ENCODE results near the gene HES7.

The HES7 gene

DNA sequence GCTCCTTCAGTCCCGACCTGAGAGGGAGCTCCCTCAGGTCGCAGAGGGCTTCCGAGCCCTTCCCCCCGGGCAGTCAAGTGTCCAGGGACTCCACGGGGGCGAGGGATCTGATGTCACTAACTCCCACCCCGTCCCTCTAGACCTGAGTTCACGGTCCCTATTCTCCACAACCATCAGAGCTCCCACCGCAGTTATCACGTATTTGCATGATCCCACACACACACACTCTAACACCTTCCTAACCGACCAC lies 32.0 kb upstream of the HES7 start:
- DNase-seq: peak in 1 of 56 donors; percentile 58

DNA sequence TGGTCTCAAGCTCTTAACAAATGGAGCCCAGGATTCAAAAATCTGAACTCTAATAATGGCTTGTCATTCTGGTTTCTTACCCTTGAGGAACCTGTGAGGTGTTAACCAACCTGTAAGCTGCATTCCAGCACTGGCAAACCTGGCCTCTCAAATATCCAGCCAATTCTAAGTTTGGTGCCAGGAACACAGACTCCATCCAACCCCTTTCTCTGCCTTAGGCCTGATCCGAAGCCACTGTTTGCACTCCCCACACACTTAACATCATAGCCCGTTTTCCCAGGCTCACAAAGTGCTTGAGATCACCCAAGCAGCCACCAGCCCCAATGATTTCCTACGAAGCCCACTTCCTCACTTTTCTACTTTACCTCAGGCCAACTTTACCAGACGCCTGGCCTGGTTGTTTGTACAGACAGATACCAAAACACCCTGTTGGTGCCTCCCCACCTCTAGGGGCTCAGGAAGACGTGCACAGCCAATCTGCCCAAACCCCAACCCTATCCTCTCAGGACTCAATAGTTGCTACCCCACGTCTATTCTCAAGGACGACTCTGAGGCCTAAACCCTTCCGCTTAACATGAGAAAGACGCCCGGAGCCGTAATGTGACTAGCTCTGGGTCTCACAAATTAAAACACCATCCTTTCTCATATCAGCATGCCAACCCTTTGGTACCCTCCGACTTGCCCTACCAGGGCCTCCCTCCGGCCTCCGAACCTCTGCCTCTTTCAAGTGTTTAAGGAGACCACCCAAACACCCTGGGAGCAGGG lies 31.5 kb upstream of the HES7 start:
- peak in 3 of 56 donors; percentile 20 to 62 (median 35) for DNase-seq

DNA sequence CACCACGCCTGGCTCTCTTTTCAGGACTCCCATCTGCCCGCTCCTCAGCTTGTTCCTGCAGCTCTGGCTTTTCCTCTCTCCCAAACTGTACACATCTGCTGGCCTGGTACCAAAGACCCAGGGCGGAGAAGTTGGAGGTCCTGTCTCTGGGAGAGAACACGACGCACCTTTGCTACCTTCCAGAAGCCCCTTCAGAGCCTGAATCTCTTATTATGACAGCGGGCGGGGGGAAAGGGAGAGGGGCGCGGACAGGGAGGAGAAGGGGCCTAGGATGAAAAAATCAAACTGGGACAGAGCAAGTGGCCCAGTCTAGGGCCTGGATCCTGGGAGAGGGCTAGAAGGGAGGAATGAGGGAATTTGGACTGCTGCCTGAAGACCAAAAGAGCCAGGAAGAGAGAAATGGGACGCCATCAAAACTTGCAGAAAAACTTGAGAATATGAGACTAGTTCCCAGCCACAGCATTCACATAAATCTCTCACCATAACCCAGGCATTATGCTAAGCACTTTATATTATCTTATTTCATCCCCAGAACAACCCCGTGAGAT lies 30.8 kb upstream of the HES7 start:
- DNase-seq: peak in 1 of 56 donors; percentile 63

DNA sequence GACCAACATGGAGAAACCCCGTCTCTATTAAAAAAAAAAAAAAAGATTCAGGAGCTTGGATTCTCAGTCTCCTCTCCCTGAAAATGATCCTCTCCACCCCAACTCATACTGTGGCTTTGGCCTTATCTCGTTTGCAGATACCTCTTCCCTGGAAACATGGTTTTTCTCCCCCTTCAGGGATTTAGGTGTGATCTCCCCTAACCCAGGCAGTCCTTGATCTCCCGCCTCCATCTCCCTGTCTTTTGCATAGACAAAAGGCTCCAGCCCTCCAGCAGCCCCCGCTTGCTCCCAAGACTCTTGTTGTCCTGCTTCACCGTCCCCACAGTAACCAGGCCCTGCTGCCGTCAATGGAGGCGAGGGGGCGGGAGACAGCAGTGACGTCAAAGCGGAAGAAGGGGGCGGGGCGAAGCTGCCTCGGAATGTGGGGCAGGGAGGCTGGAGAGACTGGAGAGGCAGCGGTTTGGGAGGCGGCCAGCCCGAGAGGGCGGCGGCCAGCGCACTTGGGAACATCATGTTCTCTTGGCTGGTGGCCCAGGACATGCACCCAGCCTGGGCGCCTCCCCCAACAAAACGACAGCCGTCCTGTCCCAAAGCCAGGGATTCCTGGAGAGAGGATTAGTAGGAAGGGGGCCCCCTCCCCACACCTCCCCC lies 30.2 kb upstream of the HES7 start:
- peak; percentile 57 to 99 (median 95) for DNase-seq

DNA sequence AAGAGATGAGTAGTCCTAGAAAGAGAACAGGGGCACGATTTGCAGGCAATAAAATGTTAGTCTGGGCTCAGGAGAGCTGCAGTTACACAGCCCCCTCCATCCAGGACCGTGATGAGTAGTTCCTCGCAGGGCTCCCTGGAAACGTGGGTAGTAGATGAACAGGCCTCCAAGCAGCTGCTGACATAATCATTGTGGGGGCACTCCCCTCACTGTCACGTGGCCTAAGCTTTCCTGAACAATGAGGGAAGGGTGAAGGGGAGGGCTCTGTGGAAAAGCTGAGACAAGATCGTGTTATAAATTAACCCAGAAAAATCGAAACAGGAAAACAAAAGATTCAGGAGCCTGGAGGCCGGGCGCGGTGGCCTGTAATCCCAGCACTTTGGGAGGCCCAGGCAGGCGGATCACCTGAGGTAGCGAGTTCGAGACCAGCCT lies 29.6 kb upstream of the HES7 start:
- peak in 52 of 56 donors; percentile 19 to 93 (median 70) for DNase-seq

DNA sequence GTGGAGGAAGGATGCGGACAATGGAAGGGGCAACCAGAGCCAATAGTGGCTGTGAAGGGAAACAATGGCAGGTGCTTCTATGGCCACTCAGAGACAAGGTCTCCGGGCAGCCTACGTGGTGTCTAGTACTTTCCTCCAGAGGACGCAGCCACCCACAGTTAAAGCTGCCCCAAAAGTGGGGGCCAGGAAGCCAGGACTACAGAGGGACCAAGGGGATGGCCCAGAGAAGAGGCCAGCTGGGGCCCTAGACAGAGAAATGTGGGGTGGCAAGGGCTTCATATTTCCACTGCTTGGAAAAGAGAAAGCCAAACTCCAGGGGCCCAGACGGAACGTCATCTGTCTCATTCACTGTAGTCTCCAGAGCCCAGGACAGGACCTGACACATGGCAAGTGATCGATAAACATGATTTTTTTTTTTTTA lies 29.1 kb upstream of the HES7 start:
- no peak for DNase-seq

DNA sequence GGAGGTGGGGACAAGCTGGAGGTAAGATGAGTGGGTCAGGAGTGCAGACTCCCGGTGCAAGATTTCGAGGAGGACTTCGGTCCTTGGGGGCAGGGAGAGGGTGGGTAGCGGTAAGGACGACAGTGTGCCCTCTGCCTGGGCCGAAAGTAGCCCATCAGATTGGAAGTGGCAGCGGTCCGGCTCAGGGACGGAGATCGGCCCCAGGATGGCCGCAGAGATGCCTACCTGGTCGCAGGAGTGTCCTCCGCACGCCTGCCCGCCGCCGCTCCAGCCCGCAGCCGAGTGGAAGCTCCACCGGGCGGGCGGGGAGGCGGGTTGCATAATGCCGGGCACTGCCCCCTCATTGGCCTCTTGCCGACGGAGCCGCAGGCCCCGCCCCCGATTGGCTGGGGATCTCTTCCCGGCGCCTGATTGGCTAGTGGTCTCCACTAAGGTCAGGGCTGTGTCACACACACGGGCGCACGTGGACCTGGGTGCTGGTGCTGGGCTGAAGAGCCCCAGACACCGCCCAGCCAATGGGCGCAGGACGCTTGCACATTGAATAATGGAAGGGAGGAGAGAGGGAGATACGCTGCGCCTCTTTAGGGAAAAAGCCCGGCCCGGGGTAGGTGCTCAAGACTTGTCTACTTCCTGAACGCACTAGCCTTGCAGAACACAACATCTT lies 28.3 kb upstream of the HES7 start, which contains the start of gene PER1:
TSS of gene PER1 (minus strand) at position 293 of the 664 bp plus-strand sequence. CDS start 1,698 bp downstream, outside the sequence.
- peak in 55 of 56 donors; percentile 54 to 98 (median 91) for DNase-seq

DNA sequence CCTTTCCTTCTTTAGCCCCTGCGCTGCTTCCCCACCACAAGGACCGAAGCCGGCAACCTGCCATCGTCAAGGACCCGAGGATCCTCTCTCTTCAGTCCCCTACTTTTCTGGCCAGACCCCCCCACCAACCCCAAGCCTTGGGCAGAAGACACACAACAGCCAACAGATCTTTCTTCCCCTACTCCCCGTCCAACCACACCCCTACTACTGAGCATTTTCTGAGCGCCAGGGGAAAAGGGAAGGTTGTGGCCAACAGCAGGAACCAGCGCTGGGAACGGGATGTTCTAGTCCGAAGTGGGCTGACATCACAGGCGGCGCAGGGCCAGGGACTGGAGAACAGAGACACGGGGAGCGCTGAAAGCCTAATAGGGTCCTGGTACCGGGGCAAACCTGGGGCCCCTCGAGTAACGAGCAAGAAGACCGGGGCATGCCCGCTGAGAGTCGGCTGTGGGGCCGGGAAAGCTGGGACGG lies 27.8 kb upstream of the HES7 start:
- peak in 50 of 56 donors; percentile 19 to 83 (median 64) for DNase-seq

DNA sequence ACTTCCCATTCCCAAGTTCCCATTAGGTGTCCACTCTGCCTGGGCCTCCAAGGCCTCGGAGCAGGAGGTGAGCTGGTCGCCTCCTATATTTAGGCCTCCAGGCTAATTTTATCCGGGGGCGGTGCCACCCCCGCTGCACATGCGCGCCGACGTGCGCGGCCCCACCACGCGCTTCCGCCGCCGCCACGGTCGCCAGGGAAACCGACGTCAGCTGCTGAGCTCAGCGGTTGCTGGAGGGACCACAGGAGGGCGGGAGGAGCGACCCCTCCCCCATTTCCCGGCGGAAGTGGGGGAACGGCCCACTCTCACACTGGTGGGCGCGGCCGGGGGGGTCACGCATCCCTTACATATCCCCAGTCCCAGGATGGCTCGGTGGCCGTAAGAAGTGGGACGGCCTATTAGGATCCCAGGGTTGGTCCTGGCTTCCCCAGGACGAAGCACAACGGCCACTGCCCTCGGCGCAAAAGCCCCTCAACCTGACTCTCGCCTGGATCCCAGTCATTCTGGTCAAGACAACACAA lies 27.3 kb upstream of the HES7 start:
- peak in 55 of 56 donors; percentile 25 to 95 (median 80) for DNase-seq

DNA sequence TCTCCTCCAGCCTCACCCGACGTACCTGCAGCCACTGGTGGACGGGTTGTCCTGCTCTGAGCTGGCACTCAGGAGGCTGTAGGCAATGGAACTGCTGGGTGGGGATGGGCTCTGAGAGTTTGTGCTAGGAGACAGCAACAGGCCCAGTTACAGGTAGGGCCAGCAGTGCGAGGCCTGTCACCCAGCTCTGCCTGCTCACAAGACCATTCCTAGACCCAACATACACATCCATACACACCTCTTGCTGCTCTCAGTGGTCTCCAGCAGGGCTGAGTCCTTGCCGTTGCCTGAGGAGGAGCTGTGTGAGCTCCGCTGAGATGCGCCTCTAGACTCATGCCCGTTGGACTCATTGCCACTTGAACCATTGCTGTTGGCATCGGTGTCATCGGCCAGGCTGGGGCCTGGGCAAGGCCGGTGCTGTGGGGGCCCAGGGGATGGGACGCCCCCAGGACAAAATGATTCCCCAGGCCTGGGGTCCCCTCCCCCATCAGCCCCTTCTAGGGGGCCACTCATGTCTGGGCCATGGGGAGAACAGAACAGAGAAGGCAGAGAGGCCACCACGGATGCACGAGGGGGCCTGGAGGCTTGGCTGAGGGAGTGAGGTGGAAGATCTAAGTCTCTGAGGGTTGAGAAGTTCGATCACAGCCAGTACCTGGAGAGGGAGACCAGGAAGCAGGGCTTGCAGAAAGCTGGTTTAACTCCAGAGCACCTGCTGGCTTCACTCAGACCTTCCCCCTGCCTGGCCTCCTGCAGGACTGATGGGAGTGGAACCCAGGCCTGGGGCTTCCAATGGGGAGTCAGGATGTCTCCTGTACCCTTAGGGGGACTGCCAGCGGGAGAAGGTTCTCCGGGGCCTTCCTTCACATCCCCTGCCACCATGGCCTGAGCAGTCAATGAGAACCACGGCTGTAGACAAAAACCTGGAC lies 26.6 kb upstream of the HES7 start:
- DNase-seq: peak in 1 of 56 donors; percentile 56

DNA sequence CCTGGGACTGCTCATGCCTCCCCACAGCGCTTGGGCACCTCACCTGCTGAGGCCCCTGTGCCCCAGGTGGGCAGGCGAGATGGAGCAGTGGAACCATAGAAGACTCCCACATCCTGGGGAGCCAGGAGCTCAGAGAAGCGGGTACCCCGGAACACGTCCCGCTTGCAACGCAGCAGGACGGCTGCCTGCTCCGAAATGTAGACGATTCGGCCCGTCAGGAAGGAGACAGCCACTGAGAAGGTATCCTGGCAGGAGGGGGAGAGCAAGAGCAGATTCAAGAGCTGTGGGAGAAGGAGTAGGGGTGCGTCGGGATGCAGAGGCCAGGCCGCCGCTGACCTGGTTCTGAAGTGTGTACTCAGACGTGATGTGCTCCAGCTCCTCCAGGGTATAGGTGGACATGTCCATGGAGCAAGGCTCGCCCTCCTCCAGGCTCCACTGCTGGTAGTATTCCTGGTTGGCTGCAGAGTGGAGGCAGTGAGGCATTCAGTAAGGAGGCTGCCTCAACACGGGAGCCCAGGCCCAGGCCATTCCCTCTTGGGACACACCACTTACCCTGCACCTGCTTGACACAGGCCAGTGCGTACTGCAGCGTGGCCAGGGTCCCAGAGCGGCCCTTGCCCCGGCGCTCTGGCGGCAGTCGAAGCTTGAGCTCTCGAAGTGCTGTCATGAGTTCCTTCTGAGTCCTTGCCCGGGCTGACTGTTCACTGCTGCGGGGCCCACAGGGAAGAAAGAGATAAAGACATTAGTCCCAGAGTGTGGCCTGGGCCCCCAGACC lies 25.7 kb upstream of the HES7 start:
- DNase-seq: no peak

DNA sequence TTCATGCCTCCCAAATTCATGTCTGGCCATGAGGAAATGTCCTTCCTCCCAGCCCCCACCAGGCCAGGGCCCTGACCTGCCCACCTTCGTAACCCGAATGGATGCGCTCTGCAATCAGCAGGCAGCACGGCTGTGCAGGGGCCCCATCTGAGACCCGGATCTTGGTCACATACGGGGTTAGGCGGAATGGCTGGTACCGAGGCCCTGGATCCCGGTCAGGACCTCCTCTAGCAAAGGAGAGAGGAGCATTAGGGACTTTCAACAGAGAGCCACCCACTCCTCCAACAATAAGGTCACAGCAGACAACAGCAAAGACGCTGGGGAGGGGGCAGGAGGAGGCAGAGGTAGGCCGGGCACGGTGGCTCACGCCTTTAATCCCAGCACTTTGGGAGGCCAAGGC lies 24.7 kb upstream of the HES7 start:
- DNase-seq: no peak

DNA sequence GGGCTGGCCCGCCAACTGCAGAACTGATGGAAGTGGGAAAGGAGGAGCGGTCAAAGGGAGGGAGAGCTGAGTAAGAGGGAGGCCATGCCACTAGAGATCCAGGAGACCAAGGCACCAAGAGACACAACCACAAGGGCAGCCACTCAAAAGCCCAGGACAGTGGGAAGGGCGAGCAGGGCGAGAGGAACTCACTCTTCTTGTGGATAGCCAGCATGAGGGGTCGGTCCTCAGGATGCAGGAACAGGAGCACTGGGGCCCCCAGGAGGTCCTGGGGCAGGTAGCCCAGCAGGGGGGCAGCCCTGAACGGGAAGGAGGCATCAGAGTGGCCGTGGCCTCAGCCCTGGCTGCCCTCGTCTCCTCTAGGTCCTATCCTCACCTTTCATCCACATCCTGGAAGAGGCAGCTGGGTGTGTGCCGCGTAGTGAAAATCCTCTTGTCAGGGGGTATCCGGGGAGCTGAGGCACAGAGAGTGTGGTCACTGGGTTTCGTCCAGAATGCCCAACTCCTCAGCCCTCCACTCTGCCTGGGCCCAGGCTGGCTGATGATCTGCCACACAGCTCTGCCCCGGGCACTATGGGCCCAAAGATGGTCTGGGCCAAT lies 24.0 kb upstream of the HES7 start:
- no peak for DNase-seq

DNA sequence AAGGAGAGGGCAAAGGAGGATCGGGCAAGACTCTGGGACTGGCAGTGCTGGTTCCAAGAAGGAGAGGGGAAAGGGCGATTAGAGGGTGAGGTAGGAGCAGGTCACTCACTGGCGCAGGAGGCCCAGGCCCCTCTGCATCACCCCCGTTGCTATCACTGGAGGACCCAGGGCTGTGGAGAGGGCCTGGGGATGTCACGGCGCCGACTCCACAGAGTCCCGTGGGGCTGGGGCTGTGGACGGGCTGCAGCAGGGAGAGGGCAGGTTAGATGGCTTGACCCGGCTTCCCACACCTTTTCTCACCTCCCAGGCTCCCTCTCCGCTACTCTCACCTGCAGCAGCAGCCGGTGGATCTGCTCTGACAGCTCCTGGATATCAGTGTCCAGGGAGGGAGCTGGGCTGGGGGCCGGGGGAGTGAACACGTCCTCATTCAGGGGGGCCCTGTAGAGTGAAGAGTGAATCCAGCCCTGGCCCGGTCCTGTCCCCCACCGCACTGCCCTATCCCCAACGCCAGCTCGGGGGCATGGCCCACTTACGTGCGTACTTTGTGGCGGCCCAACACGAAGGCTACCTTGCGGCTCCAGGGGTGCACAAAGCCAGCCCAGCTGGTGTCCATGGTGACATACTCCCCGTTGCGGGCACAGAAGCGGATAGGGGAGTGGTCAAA lies 23.4 kb upstream of the HES7 start:
- no peak for DNase-seq

DNA sequence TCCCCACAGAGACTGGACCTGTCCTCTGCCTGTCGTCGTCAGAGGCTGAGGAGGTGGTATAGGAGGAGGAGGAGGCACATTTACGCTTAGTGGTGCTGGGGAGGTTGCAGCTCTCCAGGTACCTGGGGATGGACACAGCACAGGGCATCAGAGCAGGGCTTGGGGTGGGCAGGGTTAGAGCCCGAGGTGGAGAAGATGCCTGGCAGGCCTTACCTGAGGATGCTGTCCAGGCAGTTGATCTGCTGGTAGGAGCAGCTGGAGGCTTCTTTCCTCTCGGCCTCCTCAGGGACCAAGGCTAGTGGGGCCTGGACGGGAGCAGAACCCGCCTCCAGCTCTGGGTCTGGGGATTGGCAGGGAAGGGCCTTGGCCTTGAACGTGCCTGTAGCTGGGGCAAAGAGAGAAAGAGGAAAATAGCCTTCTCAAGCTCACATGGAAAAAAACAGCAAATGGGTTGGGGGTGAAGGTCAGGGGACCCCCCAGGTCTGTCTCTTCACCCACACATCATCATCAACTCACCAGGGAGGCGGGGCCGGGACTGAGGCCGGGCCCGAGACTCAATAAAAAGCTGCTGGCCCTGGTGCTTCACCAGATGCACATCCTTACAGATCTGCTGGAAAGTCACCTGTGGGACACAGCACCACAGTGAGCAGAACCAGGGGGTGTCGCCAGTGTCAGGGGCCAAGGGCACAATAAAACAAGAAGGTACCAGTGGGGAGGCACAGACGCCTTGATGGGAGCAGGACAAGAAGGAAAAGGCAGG lies 22.7 kb upstream of the HES7 start:
- no peak for DNase-seq

DNA sequence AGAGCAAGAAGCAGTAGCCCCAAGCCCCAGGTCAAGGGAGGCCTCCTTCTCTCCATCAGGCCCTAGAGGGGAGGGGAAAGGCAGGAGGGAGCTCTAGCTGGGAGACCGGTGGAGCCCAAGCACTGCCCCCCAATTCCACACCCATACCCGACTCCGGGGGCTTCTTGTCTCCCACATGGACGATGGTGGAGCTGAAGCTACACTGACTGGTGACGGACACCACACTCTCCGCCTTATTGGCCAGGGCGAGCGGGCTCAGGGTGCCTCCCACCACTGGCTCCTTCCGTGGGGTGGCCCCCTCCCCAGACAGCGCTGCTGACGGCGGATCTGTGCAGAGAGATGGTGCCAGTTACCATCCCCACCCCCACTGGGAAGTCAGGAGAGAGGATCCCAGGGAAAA lies 21.9 kb upstream of the HES7 start:
- no peak for DNase-seq

DNA sequence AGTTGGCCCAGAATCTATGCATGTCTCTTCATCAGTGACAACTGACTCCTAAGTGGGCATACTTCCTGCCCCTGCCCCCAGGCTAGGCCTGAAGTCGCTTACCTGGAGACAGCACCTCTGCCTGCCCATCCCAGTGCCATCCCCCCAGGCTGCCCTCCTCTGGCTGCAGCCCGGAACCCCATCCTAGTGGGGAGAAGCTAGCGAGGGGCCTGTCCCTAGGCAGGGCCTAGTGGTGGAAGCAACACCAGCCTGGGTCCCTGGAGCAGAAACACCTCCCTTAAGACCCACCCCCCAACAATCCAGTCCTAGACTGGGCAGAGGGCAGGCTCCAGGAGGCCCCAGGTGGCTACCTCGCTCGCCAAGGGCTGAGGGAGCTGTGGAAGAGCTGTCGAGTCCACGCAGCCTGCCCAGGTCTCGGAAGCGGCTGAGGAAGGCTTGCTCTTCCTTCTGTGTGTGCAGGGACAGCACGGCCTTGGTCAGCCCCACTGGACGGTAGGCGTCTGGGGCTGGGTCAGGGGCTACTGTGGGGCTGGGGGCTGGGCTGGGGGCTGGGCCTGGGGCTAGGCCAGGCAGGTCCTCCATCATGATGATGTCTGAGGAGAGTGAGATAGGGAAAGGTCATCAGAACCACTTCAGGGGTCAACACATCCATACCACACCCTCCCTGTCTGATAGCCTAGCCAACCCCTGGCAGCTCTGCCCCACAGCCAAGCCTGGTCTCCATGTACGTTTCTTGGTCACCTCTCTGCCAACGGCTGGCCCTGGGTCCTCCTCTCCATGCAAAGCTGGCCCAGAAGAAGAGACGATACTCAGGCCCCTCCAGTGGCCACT lies 20.7 kb upstream of the HES7 start:
- DNase-seq: no peak
